SU-DHL-6 (cell line): Measurements from ENCODE around the gene SEL1L2.
"Not testable (repeated sequence)": the region's sequence is repeated elsewhere in the genome, so short reads cannot be mapped to it uniquely, and the experiment has no call there.

Experiments
- H2AFZ ChIP-seq: fragments of 200-600 bp; sonication (generic); 2 replicates; pipeline ENCODE4 v1.6.1; 2014; ENCODE audit warnings: low read depth, mild to moderate bottlenecking, moderate library complexity, mixed read lengths, antibody characterized with exemption, low read length; ENCODE audit not compliant: severe bottlenecking
- H3F3A ChIP-seq: fragments of 200-600 bp; shearing (Covaris generic); 2 replicates; pipeline ENCODE4 v1.6.0; 2016; ENCODE audit warnings: antibody characterized with exemption, mild to moderate bottlenecking; ENCODE audit not compliant: insufficient read depth
- H3K27ac ChIP-seq: fragments of 200-600 bp; sonication (generic); 2 replicates; pipeline ENCODE4 v1.5.1; 2016; ENCODE audit warnings: low read depth, mild to moderate bottlenecking, low read length, moderate library complexity, mixed read lengths
- H3K27me3 ChIP-seq: fragments of 200-600 bp; sonication (generic), shearing (Covaris generic); 2 replicates; pipeline ENCODE4 v1.6.0; 2014; ENCODE audit warnings: mild to moderate bottlenecking, low read length
- H3K36me3 ChIP-seq: fragments of 200-600 bp; sonication (generic); 2 replicates; pipeline ENCODE4 v1.6.1; 2014; ENCODE audit warnings: mild to moderate bottlenecking, low read length, mixed read lengths
- H3K4me2 ChIP-seq: fragments of 300-600, 200-600 bp; shearing (Covaris generic), sonication (generic); 2 replicates; pipeline ENCODE4 v1.6.0; 2014; ENCODE audit warnings: low read length, low read depth, mild to moderate bottlenecking; ENCODE audit not compliant: poor library complexity, severe bottlenecking
- H3K4me3 ChIP-seq: fragments of 200-600 bp; sonication (generic); 2 replicates; pipeline ENCODE4 v1.5.1; 2014; ENCODE audit warnings: antibody characterized with exemption, low read length, mild to moderate bottlenecking, mixed read lengths; ENCODE audit not compliant: insufficient read depth, poor library complexity, severe bottlenecking
- H3K79me2 ChIP-seq: fragments of 200-600 bp; sonication (generic); 2 replicates; pipeline ENCODE4 v1.6.1; 2014; ENCODE audit warnings: mild to moderate bottlenecking, low read length, moderate library complexity; ENCODE audit not compliant: insufficient read depth
- H3K9ac ChIP-seq: fragments of 200-600 bp; sonication (generic); 2 replicates; pipeline ENCODE4 v1.7.0; 2014; ENCODE audit warnings: mild to moderate bottlenecking, low read length
- H3K9me2 ChIP-seq: fragments of 200-600 bp; sonication (generic); replicated peaks from 2 replicates; pipeline ENCODE4 v1.6.1; 2014; ENCODE audit warnings: low read length; ENCODE audit not compliant: insufficient read depth
- H3K9me3 ChIP-seq: fragments of 200-600 bp; sonication (generic); 2 replicates; pipeline ENCODE4 v1.6.1; 2014; ENCODE audit warnings: low read length, mixed read lengths; ENCODE audit not compliant: insufficient read depth
- H4K20me1 ChIP-seq: fragments of 200-600 bp; sonication (generic); 2 replicates; pipeline ENCODE4 v1.6.1; 2014; ENCODE audit warnings: low read depth, mild to moderate bottlenecking, antibody characterized with exemption, low read length, moderate library complexity, mixed read lengths
- EZH2phosphoT487 ChIP-seq: fragments of 200-600 bp; sonication (generic), shearing (Covaris generic); conservative IDR thresholded peaks from 2 replicates; pipeline ENCODE4 v1.6.1; 2018; ENCODE audit warnings: mild to moderate bottlenecking, antibody characterized with exemption, low read length, moderate library complexity, mixed read lengths
- TF ChIP-seq, protein P1 (sequence below): fragments of 200-600 bp; sonication (generic); IDR thresholded peaks from one replicate; pipeline ENCODE4 v1.5.1; 2017; ENCODE audit warnings: antibody characterized with exemption, mild to moderate bottlenecking, low read length, moderate library complexity; ENCODE audit not compliant: insufficient read depth, poor library complexity, severe bottlenecking

SEL1L2 gene

GRCh38 chr20:13995086-13995665, 4.8 kb upstream of the SEL1L2 start, which contains the start of gene MACROD2:
Gene MACROD2, plus strand, starts transcription at chr20:13995516.
- H3K27me3 ChIP-seq: no peaks in the 10 kb centered on the region
- no peak within 1 kb of the TSS for H2AFZ ChIP-seq
- no peak for TF ChIP-seq EZH2phosphoT487
- TF ChIP-seq, protein P1, sequence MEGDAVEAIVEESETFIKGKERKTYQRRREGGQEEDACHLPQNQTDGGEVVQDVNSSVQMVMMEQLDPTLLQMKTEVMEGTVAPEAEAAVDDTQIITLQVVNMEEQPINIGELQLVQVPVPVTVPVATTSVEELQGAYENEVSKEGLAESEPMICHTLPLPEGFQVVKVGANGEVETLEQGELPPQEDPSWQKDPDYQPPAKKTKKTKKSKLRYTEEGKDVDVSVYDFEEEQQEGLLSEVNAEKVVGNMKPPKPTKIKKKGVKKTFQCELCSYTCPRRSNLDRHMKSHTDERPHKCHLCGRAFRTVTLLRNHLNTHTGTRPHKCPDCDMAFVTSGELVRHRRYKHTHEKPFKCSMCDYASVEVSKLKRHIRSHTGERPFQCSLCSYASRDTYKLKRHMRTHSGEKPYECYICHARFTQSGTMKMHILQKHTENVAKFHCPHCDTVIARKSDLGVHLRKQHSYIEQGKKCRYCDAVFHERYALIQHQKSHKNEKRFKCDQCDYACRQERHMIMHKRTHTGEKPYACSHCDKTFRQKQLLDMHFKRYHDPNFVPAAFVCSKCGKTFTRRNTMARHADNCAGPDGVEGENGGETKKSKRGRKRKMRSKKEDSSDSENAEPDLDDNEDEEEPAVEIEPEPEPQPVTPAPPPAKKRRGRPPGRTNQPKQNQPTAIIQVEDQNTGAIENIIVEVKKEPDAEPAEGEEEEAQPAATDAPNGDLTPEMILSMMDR: no peak
- H3K4me3 ChIP-seq: no peak within 1 kb of the TSS
- H3F3A ChIP-seq: no peaks in the 10 kb centered on the region
- H3K9me2 ChIP-seq: no peaks in the 10 kb centered on the region
- H3K9me3 ChIP-seq: peaks cover 15% of the 10 kb centered on the region; the same call in 1 of the 2 replicates
- no peaks in the 10 kb centered on the region for H4K20me1 ChIP-seq
- no peaks in the 10 kb centered on the region for H3K79me2 ChIP-seq
- no peak within 1 kb of the TSS for H3K9ac ChIP-seq
- no peak within 1 kb of the TSS for H3K27ac ChIP-seq
- H3K36me3 ChIP-seq: no peaks in the 10 kb centered on the region
- no peak within 1 kb of the TSS for H3K4me2 ChIP-seq

GRCh38 chr20:13991955-13992354, 1.5 kb upstream of the SEL1L2 start:
- H3K79me2 ChIP-seq, H3F3A ChIP-seq, H3K9me2 ChIP-seq, H3K9ac ChIP-seq, H4K20me1 ChIP-seq, H3K27ac ChIP-seq, H3K4me3 ChIP-seq, H2AFZ ChIP-seq, H3K36me3 ChIP-seq, H3K4me2 ChIP-seq, H3K27me3 ChIP-seq: not testable (repeated sequence)
- peaks cover 15% of the 10 kb centered on the region; the same call in 1 of the 2 replicates for H3K9me3 ChIP-seq

DNA sequence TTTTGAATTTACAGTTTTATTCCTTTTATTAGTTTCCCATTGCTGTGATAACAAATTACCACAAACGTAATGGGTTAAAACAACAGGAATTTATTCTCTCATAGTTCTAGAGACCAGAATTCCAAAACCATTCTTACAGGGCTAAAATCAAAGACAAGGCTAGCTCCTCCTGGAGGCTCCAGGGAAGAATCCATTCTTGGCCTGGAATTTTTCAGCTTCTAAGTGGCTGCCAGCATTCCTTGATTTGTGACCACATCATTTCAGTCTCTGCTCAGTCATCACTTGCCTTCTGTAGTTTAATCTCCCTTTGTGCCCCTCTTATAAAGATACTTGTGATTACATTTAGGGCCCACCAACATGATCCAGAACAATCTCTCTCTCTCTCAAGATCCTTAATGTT, 897 bp upstream of the SEL1L2 start:
- no peaks in the 10 kb centered on the region for H3K36me3 ChIP-seq
- peaks cover 15% of the 10 kb centered on the region; the same call in 1 of the 2 replicates for H3K9me3 ChIP-seq
- no peak overlapping the region for H3K4me3 ChIP-seq
- H3K4me2 ChIP-seq: no peak overlapping the region
- H3K9me2 ChIP-seq: no peaks in the 10 kb centered on the region
- no peak overlapping the region for H3K27ac ChIP-seq
- no peaks in the 10 kb centered on the region for H4K20me1 ChIP-seq
- H3F3A ChIP-seq: no peaks in the 10 kb centered on the region
- no peaks in the 10 kb centered on the region for H3K27me3 ChIP-seq
- H3K79me2 ChIP-seq: no peaks in the 10 kb centered on the region
- no peak overlapping the region for H3K9ac ChIP-seq
- no peak for TF ChIP-seq EZH2phosphoT487
- TF ChIP-seq, protein P1: no peak
- H2AFZ ChIP-seq: no peak overlapping the region

DNA sequence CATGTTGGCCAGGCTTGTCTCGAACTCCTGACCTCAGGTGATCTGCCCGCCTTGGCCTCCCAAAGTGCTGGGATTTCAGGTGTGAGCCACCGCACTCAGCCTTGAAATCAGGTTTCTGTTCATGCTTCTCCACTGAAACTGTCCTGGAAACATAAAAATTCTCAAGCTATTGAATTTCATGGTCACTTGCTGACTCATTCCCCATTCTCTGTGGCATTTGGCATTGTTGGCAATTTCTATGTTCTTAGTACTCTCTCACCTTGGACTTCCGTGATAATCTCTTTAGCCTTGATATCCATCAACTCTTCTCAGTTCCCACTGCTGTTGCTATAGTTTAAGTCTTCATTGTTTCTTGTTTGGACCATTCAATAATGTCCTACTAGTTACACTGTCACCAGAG, 6.2 kb downstream of the SEL1L2 start:
- H3K4me2 ChIP-seq: no peak overlapping the region
- no peaks in the 10 kb centered on the region for H3K79me2 ChIP-seq
- no peaks in the 10 kb centered on the region for H3K27me3 ChIP-seq
- H3K36me3 ChIP-seq: no peaks in the 10 kb centered on the region
- no peak for TF ChIP-seq EZH2phosphoT487
- TF ChIP-seq, protein P1: no peak
- H3K9ac ChIP-seq: no peak overlapping the region
- H3K27ac ChIP-seq: no peak overlapping the region
- no peaks in the 10 kb centered on the region for H3F3A ChIP-seq
- H4K20me1 ChIP-seq: no peaks in the 10 kb centered on the region
- H2AFZ ChIP-seq: no peak overlapping the region
- H3K9me3 ChIP-seq: no peaks in the 10 kb centered on the region
- no peak overlapping the region for H3K4me3 ChIP-seq
- no peaks in the 10 kb centered on the region for H3K9me2 ChIP-seq
